NCI-H1930 (cell line): ENCODE data around the gene RNF150.
"Not testable (repeated sequence)": the region's sequence is repeated elsewhere in the genome, so short reads cannot be mapped to it uniquely, and the experiment has no call there.

Experiments used
- DNase-seq, 2 experiments: peaks; one replicate each; lab custom pipeline; 2025; lab: John Stamatoyannopoulos, UW

RNF150 gene

DNA sequence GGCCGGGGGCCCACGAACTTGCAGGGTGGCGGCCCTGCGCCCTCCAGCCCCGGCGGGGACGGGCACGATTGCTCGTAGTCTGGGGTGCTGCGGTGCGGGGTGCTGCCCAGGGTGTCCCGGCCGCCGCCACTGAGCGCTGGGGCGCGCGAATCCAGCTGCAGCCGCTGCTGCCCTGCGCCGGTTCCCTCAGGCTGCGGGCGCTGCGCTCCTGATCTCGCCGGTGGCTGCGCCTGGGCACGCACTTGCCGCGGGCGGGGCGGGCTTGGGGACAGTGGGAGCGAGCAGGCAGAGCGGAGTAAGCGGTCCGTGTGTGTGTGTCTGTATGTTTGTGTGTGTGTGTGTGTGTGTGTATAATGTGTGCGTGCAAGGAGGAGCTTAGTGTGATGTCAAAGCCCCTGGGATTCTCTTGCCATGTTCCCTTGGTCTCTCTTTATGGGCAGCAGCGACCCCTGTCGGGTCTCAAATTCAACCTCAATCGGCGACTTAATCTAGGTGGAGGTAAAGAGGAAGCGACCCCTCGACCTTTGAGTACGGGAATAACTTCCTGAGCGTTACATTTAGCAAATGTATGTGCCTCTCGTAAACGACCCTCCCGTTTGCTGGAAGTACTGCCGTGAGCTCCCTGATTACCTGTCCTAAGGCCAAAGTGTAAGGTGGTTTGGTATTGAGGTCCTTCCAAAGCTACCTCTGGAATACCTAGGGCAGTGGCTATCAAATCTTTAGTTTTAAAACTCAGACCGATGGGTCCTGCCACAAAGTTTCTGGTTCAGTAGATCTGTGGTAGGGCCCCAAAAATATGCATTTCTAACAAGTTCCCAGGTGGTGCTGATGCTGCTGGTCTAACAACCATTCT lies at the start of gene RNF150:
RNF150 (minus strand) TSS at position 324 of the 853 bp plus-strand sequence.
- DNase-seq = peak; percentile 84 to 86

- no peak for DNase-seq
Measured at GRCh38 chr4:141180991-141181761, 47.9 kb upstream of the RNF150 start.

GRCh38 chr4:141179474-141180373 lies 46.5 kb upstream of the RNF150 start:
- no peak for DNase-seq

GRCh38 chr4:141177171-141177570 lies 43.9 kb upstream of the RNF150 start:
- DNase-seq = no peak

DNA sequence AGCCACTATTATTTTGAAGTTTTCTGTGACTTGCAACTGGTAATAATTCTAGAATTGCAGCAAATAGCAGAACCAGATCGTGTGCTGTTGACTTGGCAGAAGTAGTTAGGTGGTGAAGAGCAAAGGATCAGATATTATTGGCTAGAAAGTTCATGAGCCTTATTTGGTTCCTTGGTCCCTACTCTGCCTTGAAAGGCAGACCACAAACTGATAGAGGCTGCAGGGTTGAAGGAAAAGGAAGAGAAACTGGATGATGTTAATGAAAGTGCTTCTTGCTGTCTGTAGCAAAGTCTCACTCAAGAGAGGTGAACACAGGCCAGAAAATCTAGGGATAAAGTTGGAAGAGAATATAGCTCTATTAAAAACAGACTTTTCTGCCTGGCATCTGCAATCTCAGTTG lies 41.2 kb upstream of the RNF150 start:
- no peak for DNase-seq

DNA sequence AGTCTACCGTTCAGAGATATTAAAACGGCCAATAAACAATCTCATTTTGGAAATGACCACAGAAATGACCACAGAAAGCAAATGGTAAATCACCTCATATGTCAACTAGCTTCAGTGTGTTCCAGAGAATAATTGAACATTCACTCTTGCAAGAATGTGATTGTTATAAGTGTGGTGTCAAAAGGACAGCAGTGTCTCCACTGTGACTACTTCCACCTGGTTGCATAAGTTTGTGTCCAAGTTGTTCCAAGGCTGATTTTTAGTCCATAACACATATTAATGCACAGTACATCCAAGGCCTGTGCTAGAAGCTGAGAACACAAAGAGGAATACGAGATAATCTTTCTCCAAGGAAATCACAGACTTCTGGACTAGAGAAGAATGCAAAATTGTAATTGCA lies 37.4 kb upstream of the RNF150 start:
- DNase-seq = no peak

DNA sequence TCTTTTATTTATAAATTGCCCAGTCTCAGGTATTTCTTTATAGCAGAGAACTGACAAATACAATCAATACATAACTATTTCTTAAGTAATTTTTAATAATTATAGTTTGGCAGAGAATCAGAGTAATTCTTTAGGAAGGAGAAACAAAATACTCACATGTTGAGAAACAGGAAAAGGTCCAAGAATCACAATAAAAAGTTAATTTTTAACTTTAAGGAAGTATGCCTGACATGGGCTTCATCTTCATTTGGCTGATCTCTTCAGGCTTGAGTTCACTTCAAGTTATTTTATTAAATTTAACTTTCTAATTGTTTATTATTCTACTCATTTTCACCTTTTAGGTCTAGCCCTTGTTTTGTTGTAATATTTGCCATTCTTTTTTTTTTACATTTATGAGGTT lies 36.1 kb upstream of the RNF150 start:
- DNase-seq = no peak

- DNase-seq = not testable (repeated sequence)
Measured at GRCh38 chr4:141165001-141165400, 31.7 kb upstream of the RNF150 start.

- DNase-seq = no peak
Measured at GRCh38 chr4:141159027-141159426, 25.8 kb upstream of the RNF150 start.

DNA sequence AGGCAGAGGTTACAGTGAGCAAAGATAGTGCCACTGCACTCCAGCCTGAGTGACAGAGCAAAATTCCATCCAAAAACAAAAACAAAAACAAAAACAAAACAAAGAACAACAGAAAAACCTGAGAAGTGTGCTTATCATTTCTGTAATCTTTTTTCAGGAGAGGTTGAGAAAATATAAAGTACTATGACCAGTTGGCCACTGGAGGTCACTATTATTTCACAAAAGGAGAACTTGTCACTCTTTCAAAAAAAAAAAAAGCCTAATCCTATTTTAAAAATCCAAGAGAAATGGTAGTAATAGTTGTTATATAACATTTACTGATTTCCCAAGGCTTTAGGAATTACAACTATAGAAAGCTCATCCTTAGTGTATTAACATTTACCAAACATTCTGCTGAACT lies 24.9 kb upstream of the RNF150 start:
- DNase-seq = peak; percentile 2 to 24

GRCh38 chr4:141155586-141155985 lies 22.3 kb upstream of the RNF150 start:
- DNase-seq = no peak

DNA sequence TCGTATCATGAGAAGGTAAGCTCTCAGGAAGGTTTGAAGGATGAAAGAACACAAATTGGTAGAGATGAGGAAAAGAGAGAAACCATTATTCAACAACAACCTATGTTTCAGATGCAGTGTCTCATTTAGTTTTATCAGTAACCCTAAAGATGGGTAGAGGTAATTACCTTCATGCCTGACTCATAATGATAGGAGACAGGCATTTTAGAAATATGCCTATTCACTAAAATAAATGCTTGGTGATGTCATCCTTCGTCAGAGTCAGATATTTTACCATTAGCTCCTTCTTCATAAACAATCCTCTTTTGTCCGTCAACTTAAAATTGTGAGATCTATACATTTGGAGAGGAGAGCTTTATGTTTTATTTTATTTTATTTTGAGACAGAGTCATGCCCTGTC lies 21.5 kb upstream of the RNF150 start:
- DNase-seq = no peak

GRCh38 chr4:141153751-141154510 lies 20.7 kb upstream of the RNF150 start:
- DNase-seq = no peak

GRCh38 chr4:141144207-141144606 lies 10.9 kb upstream of the RNF150 start:
- no peak for DNase-seq

DNA sequence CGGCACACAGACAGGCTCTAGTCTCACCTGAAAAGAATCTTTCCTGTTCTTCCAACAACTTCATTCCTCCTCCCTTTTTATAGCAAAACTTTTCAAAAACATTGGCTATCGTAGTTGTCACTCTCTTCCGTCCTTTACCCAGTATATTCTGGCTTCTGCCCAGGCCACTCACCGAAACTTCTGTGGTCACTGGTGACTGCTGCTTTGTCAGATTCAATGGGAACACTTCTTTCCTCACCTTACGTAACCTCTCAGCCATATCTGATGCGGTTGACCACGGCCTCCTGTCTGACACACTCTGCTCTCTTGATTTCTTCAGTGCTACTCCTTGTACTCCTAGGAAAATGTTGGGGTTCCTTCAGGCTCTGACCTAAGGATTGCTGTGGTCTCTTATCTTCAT lies 9.2 kb upstream of the RNF150 start:
- no peak for DNase-seq

DNA sequence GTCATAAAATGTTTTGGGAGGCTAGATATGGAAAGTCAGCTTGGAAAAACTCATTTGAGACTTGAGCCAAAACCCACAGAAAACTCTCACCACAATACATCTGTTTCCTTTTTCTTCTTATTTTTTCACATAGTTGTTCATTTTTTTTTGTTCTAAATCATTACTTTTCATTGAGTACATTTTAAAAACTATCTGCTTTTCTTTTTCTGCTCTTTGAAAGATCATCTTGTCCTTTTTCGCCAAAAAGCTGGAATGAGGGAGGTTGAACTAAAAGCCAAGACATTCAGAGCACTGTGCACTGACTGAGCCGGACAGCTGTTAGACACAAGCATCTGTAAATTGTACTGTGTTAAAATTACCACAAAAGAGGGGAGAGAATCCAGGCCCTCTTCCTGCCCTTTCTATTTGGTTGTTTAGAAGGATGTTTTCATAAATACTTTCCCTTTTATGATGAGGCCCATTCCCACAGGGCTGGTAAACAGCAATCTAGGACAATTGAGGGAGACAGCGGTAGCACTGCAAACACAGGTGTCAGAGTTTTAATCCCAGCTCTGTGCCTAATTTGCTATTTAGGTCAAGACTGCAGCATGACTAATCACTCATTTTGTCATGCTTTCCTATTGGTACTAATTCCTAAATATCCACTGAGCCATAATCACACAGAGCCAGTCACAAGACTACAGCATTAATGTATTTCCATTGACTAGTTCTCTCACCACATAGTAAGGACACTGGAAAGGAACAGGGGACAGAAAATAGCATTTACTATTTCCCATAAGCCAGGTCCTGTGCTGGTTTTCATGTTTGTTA lies 7.3 kb upstream of the RNF150 start:
- DNase-seq = peak; percentile 59 to 76

- no peak for DNase-seq
Measured at GRCh38 chr4:141133999-141134995, 1.0 kb upstream of the RNF150 start.

- no peak for DNase-seq
Measured at GRCh38 chr4:141132709-141133145, 542 bp downstream of the RNF150 start.

GRCh38 chr4:141132072-141132708 lies 1.1 kb downstream of the RNF150 start:
- DNase-seq = no peak
